K562 (cell line): Measurements from ENCODE around the gene SMG9. TPM values are rescaled to one million over a fixed set of nuclear protein-coding genes. Genes with fewer than 3 reads are reported as not detected.

Experiments used
- ATF7 ChIP-seq: fragments of 450-650 bp; IDR thresholded peaks from 2 replicates; pipeline ENCODE4 v1.7.1; 2014; ENCODE audit warnings: mild to moderate bottlenecking, moderate library complexity
- BRF1 ChIP-seq: IDR thresholded peaks from 3 replicates; pipeline ENCODE4 v1.6.1; 2011; ENCODE audit warnings: borderline replicate concordance, mild to moderate bottlenecking; ENCODE audit not compliant: insufficient read length; ENCODE audit errors: extremely low read depth
- CBX1 ChIP-seq: sonication (generic); IDR thresholded peaks from 2 replicates; pipeline ENCODE4 v1.6.1; 2016; ENCODE audit warnings: antibody characterized with exemption, low read depth, mild to moderate bottlenecking
- CHAMP1 ChIP-seq: fragments of 450-650 bp; IDR thresholded peaks from 2 replicates; pipeline ENCODE4 v1.6.1; 2016; ENCODE audit warnings: mild to moderate bottlenecking
- COPS2 ChIP-seq: fragments of 450-650 bp; conservative IDR thresholded peaks from 2 replicates; pipeline ENCODE4 v1.6.1; 2016; ENCODE audit warnings: mild to moderate bottlenecking, moderate library complexity
- DLX4 ChIP-seq: fragments of 250-450 bp; sonication (Bioruptor Pico); IDR thresholded peaks from 2 replicates; pipeline ENCODE4 v1.6.1; 2021; ENCODE audit warnings: mild to moderate bottlenecking
- E2F3 ChIP-seq: fragments of 250-450 bp; sonication (Bioruptor Pico); IDR thresholded peaks from 2 replicates; pipeline ENCODE4 v1.4.0; 2020; ENCODE audit warnings: mild to moderate bottlenecking
- IRF9 ChIP-seq: fragments of 450-650 bp; IDR thresholded peaks from 2 replicates; pipeline ENCODE4 v1.6.1; 2016; ENCODE audit warnings: missing biosample characterization, missing genetic modification characterization
- KDM4B ChIP-seq, 2 experiments: fragments of 450-650 bp in 1 of 2; sonication (generic) in 1 of 2; IDR thresholded peaks; 2 replicates each; pipeline ENCODE4 v1.6.1; 2016 to 2017; ENCODE audit warnings: borderline replicate concordance in 2 of 2, antibody characterized with exemption in 1 of 2, low read depth in 1 of 2, mild to moderate bottlenecking in 1 of 2
- POLR2A ChIP-seq: fragments of 450-650 bp; conservative IDR thresholded peaks from 2 replicates; pipeline ENCODE4 v1.6.1; 2016
- POLR3A ChIP-seq: IDR thresholded peaks from 2 replicates; pipeline ENCODE4 v1.6.1; 2011; ENCODE audit warnings: borderline replicate concordance, mild to moderate bottlenecking, moderate library complexity; ENCODE audit not compliant: insufficient read length, insufficient read depth; ENCODE audit errors: extremely low read depth
- RBM39 ChIP-seq: fragments of 200-400 bp; formaldehyde crosslinking; optimal IDR thresholded peaks from 2 replicates; pipeline ENCODE3; 2018; ENCODE audit warnings: low read depth, low read length
- STAT6 ChIP-seq: sonication (generic); formaldehyde crosslinking; IDR thresholded peaks from 2 replicates; pipeline ENCODE4 v1.8.1; 2023; ENCODE audit warnings: mild to moderate bottlenecking, missing genetic modification reagents
- TCF7 ChIP-seq: sonication (generic); IDR thresholded peaks from 2 replicates; pipeline ENCODE4 v1.6.1; 2016; ENCODE audit warnings: antibody characterized with exemption, borderline replicate concordance
- TFAP4 ChIP-seq: sonication (generic); formaldehyde crosslinking; IDR thresholded peaks from 2 replicates; pipeline ENCODE4 v1.8.0; 2022; ENCODE audit warnings: missing genetic modification reagents, mild to moderate bottlenecking, moderate library complexity, borderline replicate concordance
- ZBTB26 ChIP-seq: fragments of 450-650 bp; formaldehyde crosslinking; IDR thresholded peaks from 2 replicates; pipeline ENCODE4 v1.4.0; 2022; ENCODE audit warnings: missing genetic modification characterization
- ZNF184 ChIP-seq: sonication (generic); formaldehyde crosslinking; IDR thresholded peaks from 2 replicates; pipeline ENCODE4 v1.5.0; 2020; ENCODE audit warnings: missing genetic modification reagents
- polyA plus RNA-seq, 8 experiments: library from polyadenylated mRNA; depleted of rRNA in 4 of 8; stranded (reverse) in 5 of 8; unstranded in 3 of 8; fragments of >200 nt; fragmentation: Nextera tagmentation in 2 of 8; fragmentation: Illumina TruSeq in 1 of 8; extraction: Ambion mirVana in 2 of 8; extraction: Trizol in 1 of 8; gene quantifications; 2 replicates each; pipeline versions ENCODE4 v1.2.1 to v1.2.3, GENCODE V29; 2011 to 2014; ENCODE audit warnings: inconsistent platforms in 1 of 8, missing spikeins in 1 of 8
- total RNA-seq, 7 experiments: library from RNA; depleted of rRNA in 6 of 7; stranded (reverse); fragments of >200 nt in 6 of 7; fragmentation: Illumina TruSeq in 2 of 7; extraction: Trizol in 2 of 7; gene quantifications; 2 replicates each; pipeline versions ENCODE4 v1.2.1 to v1.2.3, GENCODE V29; 2011 to 2021; ENCODE audit warnings: low replicate concordance in 1 of 7

SMG9 gene
- total and polyA plus RNA-seq, 9 of the 15 experiments (the other 6 are each of a cell fraction or from before 2014, with no cell fraction given): 1.7 to 79.7 (median 40.2) TPM

GRCh38 chr19:43777163-43777695, 22.5 kb upstream of the SMG9 start (continued):
- TF ChIP-seq DLX4 (CRISPR knock-in tag) (no peak), KDM4B (IDR thresholded peaks at IDR 0.05; ENCODE audit: borderline replicate concordance in 2 of 2, low read depth in 1 of 2) (0 out of 4 replicates have a peak, but pooled peaks of 1 of the 2 experiments have one; percentile 67), IRF9 (tag) (no peak), BRF1 (no peak), POLR3A (no peak), RBM39 (no peak), ATF7 (no peak), COPS2 (no peak), TCF7 (no peak), CBX1 (no peak), STAT6 (CRISPR knock-in tag) (no peak), ZBTB26 (CRISPR knock-in tag) (no peak; the same call in 1 of the 2 replicates), E2F3 (CRISPR knock-in tag) (no peak), ZNF184 (CRISPR knock-in tag) (no peak), TFAP4 (CRISPR knock-in tag) (no peak; the same call in 1 of the 2 replicates), CHAMP1 (no peak), POLR2A (no peak)
